Memory B cell (primary cell): ENCODE measurements around the gene C11orf21.
"Not testable (repeated sequence)": the region's sequence is repeated elsewhere in the genome, so short reads cannot be mapped to it uniquely, and the experiment has no call there.

Experiments
- ATAC-seq: fragments of 150-1000 bp; cut with Tn5 transposase; 2 replicates; pipeline ENCODE4 v1.10.0; 2021; ENCODE audit warnings: low read depth, mild to moderate bottlenecking, moderate library complexity
- DNase-seq, 2 donors: peaks; one replicate each; pipeline ENCODE4 v3.0.0; 2022; ENCODE audit warnings: low spot score in 2 of 2
- H3K27ac Mint-ChIP-seq: one replicate; pipeline ENCODE4 v1.8.0; 2022; ENCODE audit warnings: mild to moderate bottlenecking, moderate library complexity, mixed read lengths
- H3K27me3 Mint-ChIP-seq: one replicate; pipeline ENCODE4 v1.8.0; 2022; ENCODE audit warnings: mixed read lengths
- H3K36me3 Mint-ChIP-seq: one replicate; pipeline ENCODE4 v1.8.0; 2022; ENCODE audit warnings: mild to moderate bottlenecking, mixed read lengths
- H3K4me1 Mint-ChIP-seq: one replicate; pipeline ENCODE4 v1.8.0; 2022; ENCODE audit warnings: mixed read lengths
- H3K4me3 Mint-ChIP-seq: one replicate; pipeline ENCODE4 v1.8.0; 2022; ENCODE audit warnings: mild to moderate bottlenecking, moderate library complexity, mixed read lengths
- H3K9me3 Mint-ChIP-seq: one replicate; pipeline ENCODE4 v1.8.0; 2022; ENCODE audit warnings: mixed read lengths

Gene C11orf21

DNA sequence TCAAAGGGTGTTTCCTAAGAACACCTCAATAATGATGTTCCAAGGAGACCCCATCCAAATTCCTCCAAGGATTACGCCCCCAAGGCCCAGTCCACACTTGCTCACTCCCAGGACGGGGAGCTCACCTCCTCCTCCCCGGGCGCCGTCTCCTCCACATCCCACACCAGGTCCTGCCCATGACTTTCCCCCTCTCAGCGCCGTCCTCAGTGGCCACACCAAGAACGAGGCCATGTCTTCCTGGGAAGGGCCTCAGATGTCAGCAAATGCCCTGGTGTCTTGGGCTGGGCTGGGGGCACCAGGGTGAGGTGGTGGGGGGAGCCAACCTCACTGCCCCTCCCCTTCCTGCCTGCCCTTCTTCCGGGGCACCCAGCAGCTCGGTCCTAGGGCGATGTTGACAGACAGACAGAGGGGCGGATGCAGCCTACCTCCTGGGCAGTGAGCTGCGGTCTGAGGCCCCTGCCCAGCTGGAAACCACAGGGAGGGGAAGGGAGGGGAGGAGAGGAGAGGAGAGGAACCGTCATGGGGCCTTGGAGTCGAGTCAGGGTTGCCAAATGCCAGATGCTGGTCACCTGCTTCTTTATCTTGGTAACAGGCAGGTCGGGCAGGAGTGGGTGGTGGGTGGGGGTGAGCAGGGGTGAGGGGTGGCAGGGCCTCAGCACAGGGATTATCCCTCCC, at the start of gene C11orf21, which contains the start of gene TSPAN32:
Gene C11orf21 (minus strand): TSS at position 288 of the 675 bp plus-strand sequence. CDS start 110 bp downstream, at position 178.
Gene TSPAN32 (plus strand): TSS at position 383 of the 675 bp plus-strand sequence. CDS start 137 bp downstream, at position 520.
- ATAC-seq (peak; percentile 54), DNase-seq (peak in 1 of 2 donors; percentile 34)
- H3K9me3 Mint-ChIP-seq = no peaks in the 10 kb centered on the region
- H3K36me3 Mint-ChIP-seq = peaks cover 6% of the 10 kb centered on the region
- peak within 1 kb of the TSS; percentile 92 for H3K4me3 Mint-ChIP-seq
- no peaks in the 10 kb centered on the region for H3K27me3 Mint-ChIP-seq
- peak within 1 kb of the TSS; percentile 90 for H3K27ac Mint-ChIP-seq
- H3K4me1 Mint-ChIP-seq = peaks cover 31% of the 10 kb centered on the region

DNA sequence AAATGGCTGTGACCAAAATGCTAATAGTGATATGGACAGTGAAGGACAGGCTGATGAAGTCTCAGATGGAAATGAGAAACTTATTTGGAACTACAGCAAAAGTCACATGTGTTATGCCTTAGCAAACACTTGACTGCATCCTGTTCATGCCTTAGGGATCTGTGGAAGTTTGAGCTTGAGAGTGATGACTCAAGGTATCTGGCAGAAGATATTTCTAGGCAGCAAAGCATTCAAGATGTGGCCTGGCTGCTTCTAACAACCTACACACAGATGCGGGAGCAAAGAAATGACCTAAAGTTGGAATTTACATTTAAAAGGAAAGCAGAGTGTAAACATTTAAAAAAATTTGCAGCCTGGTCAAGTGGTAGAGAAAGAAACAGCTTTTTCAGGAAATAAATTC, 47.3 kb upstream of the C11orf21 start:
- Mint-ChIP-seq H3K27ac (no peak overlapping the region), H3K36me3 (peaks cover 14% of the 10 kb centered on the region), H3K4me3 (no peak overlapping the region), H3K9me3 (peaks cover 14% of the 10 kb centered on the region), H3K27me3 (no peaks in the 10 kb centered on the region), H3K4me1 (no peaks in the 10 kb centered on the region)
- no peak for DNase-seq
- no peak for ATAC-seq

DNA sequence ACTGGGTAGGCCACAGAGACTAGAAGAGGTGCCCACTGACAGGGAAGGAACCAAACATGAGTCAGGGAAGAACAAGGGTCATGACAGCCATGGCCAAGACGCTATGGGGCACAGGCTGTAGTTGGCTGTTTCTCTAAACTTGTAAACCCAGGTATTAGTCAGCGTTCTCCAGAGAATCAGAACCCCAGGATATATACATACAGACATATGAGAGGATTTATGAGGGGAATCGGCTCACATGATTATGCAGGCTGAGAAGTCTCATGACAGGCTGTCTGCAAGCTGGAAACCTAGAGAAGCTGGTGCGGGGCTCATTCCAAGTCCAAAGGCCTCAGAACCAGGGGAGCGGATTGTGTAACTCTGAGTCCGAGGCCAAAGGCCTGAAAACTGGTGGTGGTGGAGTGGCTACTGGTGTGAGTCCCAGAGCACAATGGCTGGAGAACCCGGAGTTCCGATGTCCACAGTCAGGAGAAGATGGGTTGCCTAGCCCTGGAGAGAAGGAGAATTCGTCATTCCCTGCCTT, 45.7 kb upstream of the C11orf21 start:
- no peak for ATAC-seq
- Mint-ChIP-seq H3K4me3 (no peak overlapping the region), H3K4me1 (no peaks in the 10 kb centered on the region), H3K9me3 (peaks cover 14% of the 10 kb centered on the region), H3K27ac (no peak overlapping the region), H3K36me3 (peaks cover 18% of the 10 kb centered on the region), H3K27me3 (no peaks in the 10 kb centered on the region)
- no peak for DNase-seq

DNA sequence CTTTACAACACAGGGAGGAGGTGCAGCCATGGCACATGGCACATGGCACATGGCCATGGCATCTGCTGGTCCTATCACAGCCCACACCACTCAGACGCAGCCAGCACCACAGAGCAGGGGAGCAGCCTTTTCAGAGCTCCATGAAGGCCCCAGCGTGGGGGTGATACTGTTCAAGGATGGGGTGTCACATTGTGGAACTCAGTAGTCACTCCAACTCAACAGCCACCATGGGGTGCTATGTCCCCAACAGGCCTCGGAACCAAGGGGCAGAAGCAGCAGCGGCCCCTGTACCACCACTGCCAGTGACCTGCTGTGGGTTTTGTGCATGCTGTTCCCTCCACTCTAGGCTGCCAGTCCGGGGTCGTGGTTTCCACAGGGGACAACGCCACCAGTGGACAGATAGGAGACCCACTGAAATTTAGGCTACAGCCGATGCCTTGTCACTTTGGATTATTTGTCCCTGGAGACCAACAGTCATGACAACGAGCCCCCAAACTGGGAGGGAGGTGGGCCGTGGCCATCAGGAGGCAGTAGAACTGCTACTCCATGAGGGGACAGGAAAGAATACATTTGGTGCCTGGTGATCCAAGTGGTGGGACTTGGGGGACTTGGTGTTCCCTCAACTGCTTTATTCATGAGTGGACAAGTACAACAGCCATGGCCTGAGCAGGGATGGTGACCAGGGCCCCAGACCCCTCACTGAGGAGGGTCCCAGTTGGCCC, 45.0 kb upstream of the C11orf21 start:
- Mint-ChIP-seq H3K36me3 (peaks cover 18% of the 10 kb centered on the region), H3K9me3 (peaks cover 14% of the 10 kb centered on the region), H3K27me3 (no peaks in the 10 kb centered on the region), H3K4me3 (no peak overlapping the region), H3K27ac (no peak overlapping the region), H3K4me1 (no peaks in the 10 kb centered on the region)
- ATAC-seq (no peak), DNase-seq (no peak)

DNA sequence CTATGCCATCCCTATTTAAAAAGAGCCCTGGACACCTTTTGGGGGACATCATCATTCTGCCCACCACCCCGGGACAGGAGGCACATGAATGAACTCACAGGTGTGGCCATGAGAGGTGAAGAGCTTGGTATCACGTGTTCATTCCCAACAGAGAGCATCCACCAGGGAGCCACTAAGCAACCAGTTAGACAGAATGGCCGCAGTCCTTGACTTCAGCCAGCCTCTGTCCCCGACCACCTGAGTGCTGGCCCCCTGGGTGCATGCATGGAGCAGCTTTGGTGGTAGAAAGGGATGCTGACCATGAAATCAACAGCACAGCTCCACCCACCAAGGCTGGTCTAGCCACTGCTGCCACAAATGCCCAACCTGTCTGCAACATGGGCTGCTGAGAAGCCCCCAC, 44.3 kb upstream of the C11orf21 start:
- no peak overlapping the region for H3K4me3 Mint-ChIP-seq
- H3K27me3 Mint-ChIP-seq = no peaks in the 10 kb centered on the region
- peaks cover 14% of the 10 kb centered on the region for H3K9me3 Mint-ChIP-seq
- ATAC-seq (no peak), DNase-seq (no peak)
- H3K4me1 Mint-ChIP-seq = no peaks in the 10 kb centered on the region
- H3K27ac Mint-ChIP-seq = no peak overlapping the region
- H3K36me3 Mint-ChIP-seq = peaks cover 18% of the 10 kb centered on the region

DNA sequence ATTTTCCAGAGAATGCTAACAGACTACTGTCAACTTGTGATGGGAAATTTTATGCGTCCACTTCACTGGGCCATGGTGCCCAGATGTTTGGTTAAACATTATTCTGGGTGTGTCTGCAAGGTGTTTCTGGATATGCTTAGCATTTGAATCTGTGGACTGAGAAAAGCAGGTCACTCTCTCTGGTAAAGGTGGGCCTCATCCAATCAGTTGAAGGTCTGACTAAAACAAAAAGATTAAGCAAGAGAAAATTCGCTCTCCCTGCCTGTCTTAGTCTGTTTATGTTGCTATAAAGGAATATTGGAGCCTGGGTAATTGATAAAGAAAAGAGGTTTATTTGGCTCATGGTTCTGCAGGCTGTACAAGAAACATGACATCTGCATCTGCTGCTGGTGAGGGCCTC, 43.3 kb upstream of the C11orf21 start:
- ATAC-seq (no peak), DNase-seq (no peak)
- no peaks in the 10 kb centered on the region for H3K27me3 Mint-ChIP-seq
- H3K27ac Mint-ChIP-seq = no peak overlapping the region
- H3K36me3 Mint-ChIP-seq = peaks cover 18% of the 10 kb centered on the region
- H3K9me3 Mint-ChIP-seq = peaks cover 11% of the 10 kb centered on the region
- H3K4me3 Mint-ChIP-seq = no peak overlapping the region
- H3K4me1 Mint-ChIP-seq = no peaks in the 10 kb centered on the region

DNA sequence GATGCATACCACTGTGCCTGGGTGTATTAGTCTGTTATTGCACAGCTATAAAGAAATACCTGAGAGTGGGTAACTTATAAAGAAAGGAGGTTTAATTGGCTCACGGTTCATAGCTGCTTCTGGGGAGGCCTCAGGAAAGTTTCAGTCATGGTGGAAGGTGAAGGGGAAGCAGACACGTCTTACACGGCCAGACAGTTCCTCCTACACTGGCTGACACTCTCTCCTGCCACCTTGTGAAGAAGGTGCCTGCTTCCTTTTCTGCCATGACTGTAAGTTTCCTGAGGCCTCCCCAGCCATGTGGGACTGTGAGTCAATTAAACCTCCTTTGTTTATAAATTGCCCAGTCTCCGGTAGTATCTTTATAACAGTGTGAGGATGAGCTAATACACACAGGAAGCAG, 41.8 kb upstream of the C11orf21 start:
- peaks cover 4% of the 10 kb centered on the region for H3K4me1 Mint-ChIP-seq
- H3K4me3 Mint-ChIP-seq = no peak overlapping the region
- peaks cover 5% of the 10 kb centered on the region for H3K9me3 Mint-ChIP-seq
- no peaks in the 10 kb centered on the region for H3K27me3 Mint-ChIP-seq
- H3K27ac Mint-ChIP-seq = no peak overlapping the region
- ATAC-seq (no peak), DNase-seq (no peak)
- peaks cover 12% of the 10 kb centered on the region for H3K36me3 Mint-ChIP-seq

DNA sequence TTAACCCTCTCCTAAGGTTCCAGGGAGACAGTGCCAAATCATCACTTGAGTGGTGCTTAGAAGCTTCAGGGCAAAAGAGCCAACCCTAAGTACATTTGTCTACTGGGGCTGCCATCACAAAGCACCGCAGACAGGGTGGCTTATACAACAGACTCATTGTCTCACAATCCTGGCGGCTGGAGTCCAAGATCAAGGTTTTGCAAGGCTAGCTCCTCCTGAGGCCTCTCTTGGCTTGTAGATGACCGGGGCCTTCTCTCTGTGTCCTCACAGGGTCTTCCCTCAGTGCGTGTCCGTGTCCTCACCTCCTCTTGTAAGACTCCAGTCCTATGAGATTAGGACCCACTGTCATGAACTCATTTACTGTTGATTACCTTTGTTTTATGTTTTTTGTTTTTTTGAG, 41.3 kb upstream of the C11orf21 start:
- Mint-ChIP-seq H3K27me3 (no peaks in the 10 kb centered on the region), H3K9me3 (peaks cover 1% of the 10 kb centered on the region), H3K36me3 (peaks cover 9% of the 10 kb centered on the region), H3K27ac (no peak overlapping the region), H3K4me1 (peaks cover 6% of the 10 kb centered on the region), H3K4me3 (no peak overlapping the region)
- DNase-seq (no peak), ATAC-seq (no peak)

DNA sequence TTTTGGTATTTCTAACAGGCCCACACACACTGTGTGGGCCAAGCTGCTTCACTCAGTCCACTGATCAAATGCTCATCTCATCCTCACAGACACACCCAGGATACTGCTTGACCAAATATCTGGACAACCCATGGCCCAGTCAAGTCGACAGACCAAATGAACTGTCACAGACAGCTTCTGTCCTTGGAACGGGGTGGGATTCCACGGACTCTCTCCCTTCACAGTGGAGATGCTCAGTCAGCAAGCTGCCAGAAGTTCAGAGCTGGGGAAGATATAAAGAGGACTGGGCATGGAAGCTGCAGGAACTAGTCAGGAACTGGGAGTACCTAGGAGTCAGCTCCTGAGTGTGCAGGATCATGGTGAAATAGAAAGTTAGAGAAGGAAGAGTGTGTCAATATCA, 40.8 kb upstream of the C11orf21 start:
- Mint-ChIP-seq H3K9me3 (peaks cover 1% of the 10 kb centered on the region), H3K27ac (no peak overlapping the region), H3K4me1 (peaks cover 6% of the 10 kb centered on the region), H3K36me3 (peaks cover 9% of the 10 kb centered on the region), H3K27me3 (no peaks in the 10 kb centered on the region), H3K4me3 (no peak overlapping the region)
- ATAC-seq (no peak), DNase-seq (no peak)

DNA sequence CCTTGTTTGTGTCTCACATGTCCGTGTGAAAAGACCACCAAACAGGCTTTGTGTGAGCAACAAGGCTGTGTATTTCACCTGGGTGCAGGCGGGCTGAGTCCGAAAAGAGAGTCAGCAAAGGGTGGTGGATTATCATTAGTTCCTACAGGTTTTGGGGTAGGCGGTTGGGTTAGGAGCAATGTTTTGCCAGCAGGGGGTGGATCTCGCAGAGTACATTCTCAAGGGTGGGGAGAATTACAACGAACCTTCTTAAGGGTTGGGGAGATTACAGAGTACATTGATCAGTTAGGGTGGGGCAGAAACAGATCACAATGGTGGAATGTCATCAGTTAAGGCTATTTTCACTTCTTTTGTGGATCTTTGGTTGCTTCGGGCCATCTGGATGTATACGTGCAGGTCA, 37.0 kb upstream of the C11orf21 start:
- H3K36me3 Mint-ChIP-seq, H3K27me3 Mint-ChIP-seq, H3K9me3 Mint-ChIP-seq, H3K4me3 Mint-ChIP-seq, H3K4me1 Mint-ChIP-seq, H3K27ac Mint-ChIP-seq: not testable (repeated sequence)
- ATAC-seq (peak; percentile 55), DNase-seq (peak in 1 of 2 donors; percentile 23)

DNA sequence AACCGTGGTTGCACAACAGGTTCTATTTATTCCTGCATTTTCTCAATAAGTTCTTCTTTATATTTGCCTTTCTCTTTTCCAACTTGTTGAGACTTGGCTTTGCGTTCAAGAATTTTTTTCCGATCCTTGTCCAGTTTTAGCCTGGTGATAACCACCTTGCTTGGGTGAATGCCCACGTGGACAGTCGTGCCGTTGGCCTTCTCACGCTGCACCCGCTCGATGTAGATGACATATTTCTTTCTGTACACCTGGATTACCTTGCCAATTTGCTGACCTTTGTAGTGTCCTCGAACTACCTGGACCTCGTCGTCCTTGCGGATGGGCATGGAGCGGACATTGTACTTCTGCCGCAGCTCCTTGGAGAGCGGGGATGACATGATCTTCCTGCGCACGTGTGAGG, 33.6 kb upstream of the C11orf21 start:
- H3K27me3 Mint-ChIP-seq, H3K27ac Mint-ChIP-seq, DNase-seq, H3K9me3 Mint-ChIP-seq, H3K36me3 Mint-ChIP-seq, ATAC-seq, H3K4me1 Mint-ChIP-seq, H3K4me3 Mint-ChIP-seq: not testable (repeated sequence)

DNA sequence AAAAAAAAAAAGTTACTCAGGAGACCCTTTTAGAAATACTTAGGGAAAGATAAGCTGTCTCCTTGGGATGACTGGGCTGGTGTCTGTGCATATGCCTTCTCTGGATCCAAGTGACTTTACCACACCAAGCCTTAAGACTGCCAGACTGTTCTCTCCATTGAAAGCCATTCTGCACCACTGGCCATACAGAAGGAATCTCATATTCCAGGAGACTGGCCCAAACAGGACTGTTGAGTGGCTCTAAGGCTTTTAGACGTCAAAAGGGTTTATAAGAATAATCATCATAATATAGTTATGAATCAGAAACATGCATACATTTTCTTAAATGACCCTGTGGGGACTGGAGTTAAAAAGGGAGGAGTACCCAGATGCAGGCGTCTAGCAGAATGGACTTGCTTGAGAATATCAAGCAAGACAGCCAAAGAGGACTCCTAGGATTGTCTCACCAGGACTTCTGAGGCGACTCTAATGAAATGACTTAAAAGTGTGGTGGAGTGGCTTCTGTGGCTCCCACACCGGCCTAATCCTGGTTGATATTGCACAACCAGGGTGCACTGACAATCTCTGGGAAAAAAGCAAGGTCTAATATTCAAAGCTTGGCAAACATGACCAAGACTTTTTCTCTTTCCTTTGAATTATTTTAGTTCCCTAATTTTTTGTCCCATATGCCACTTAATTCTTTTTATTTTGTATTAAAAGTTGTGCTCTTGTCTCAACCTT, 31.9 kb upstream of the C11orf21 start:
- peaks cover 10% of the 10 kb centered on the region for H3K27me3 Mint-ChIP-seq
- H3K9me3 Mint-ChIP-seq, H3K36me3 Mint-ChIP-seq, H3K4me1 Mint-ChIP-seq, H3K27ac Mint-ChIP-seq, DNase-seq, ATAC-seq, H3K4me3 Mint-ChIP-seq: not testable (repeated sequence)

DNA sequence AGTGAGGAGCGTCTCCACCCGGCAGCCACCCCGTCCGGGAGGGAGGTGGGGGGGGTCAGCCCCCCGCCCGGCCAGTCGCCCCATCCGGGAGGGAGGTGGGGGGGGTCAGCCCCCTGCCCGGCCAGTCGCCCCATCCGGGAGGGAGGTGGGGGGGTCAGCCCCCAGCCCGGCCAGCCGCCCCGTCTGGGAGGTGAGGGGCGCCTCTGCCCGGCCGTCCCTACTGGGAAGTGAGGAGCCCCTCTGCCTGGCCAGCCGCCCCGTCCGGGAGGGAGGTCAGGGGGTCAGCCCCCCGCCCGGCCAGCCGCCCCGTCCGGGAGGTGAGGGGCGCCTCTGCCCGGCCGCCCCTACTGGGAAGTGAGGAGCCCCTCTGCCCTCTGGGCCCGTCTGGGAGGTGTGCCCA, 30.9 kb upstream of the C11orf21 start:
- peaks cover 10% of the 10 kb centered on the region for H3K27me3 Mint-ChIP-seq
- not testable (repeated sequence) for H3K4me3 Mint-ChIP-seq, ATAC-seq

DNA sequence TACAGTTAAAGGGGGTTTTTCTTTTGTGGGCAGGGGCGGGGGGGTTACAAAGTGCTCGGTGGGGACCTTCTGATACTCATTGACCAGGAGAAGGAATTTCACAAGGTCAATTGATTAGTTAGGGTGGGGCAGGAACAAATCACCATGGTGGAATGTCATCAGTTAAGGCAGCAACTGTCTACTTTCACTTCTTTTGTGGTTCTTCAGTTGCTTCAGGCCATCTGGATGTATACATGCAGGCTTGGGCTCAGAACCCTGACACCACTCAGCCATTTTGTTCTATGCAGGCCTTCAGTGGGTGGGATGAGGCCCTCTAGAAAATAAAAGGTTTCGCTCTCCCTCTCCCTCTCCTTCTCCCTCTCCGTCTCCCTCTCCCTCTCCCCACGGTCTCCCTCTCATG, 29.7 kb upstream of the C11orf21 start:
- Mint-ChIP-seq H3K9me3 (peaks cover 7% of the 10 kb centered on the region), H3K27me3 (peaks cover 7% of the 10 kb centered on the region), H3K4me1 (no peaks in the 10 kb centered on the region), H3K27ac (no peak overlapping the region), H3K36me3 (peaks cover 8% of the 10 kb centered on the region), H3K4me3 (no peak overlapping the region)
- ATAC-seq (no peak), DNase-seq (no peak)

More for the DNA sequence above, 30.9 kb upstream of the C11orf21 start:
- H3K4me1 Mint-ChIP-seq, DNase-seq, H3K36me3 Mint-ChIP-seq, H3K27ac Mint-ChIP-seq, H3K9me3 Mint-ChIP-seq: not testable (repeated sequence)
